HL-60/S4 (cell line): ENCODE results near the gene ZMYND8.
"Not testable (repeated sequence)": the region's sequence is repeated elsewhere in the genome, so short reads cannot be mapped to it uniquely, and the experiment has no call there.

Experiments
- in situ Hi-C: fragments of 300-500 bp; cut with MboI; formaldehyde crosslinking; loops from 2 replicates; pipeline ENCODE4 v1.14.3; 2022; ENCODE audit warnings: low sequenced_read_pairs

Gene ZMYND8

GRCh38 chr20:47373206-47373733, 16.8 kb upstream of the ZMYND8 start:
- in situ Hi-C loops: no loop called here

GRCh38 chr20:47370850-47371782, 14.6 kb upstream of the ZMYND8 start:
- in situ Hi-C loops: no loop called here

GRCh38 chr20:47370214-47370613, 13.7 kb upstream of the ZMYND8 start:
- in situ Hi-C loops: no loop called here

- in situ Hi-C loops: no loop called here
Observed at GRCh38 chr20:47368301-47368700, 11.8 kb upstream of the ZMYND8 start.

- in situ Hi-C loops: not testable (repeated sequence)
Observed at GRCh38 chr20:47366301-47366700, 9.8 kb upstream of the ZMYND8 start.

GRCh38 chr20:47365023-47365764, 8.7 kb upstream of the ZMYND8 start:
- in situ Hi-C loops: no loop called here

GRCh38 chr20:47362361-47363219, 6.1 kb upstream of the ZMYND8 start:
- in situ Hi-C loops: no loop called here

GRCh38 chr20:47361057-47361915, 4.8 kb upstream of the ZMYND8 start:
- in situ Hi-C loops: no loop called here

GRCh38 chr20:47360297-47361056, 4.0 kb upstream of the ZMYND8 start:
- in situ Hi-C loops: no loop called here

GRCh38 chr20:47359530-47360296, 3.2 kb upstream of the ZMYND8 start:
- in situ Hi-C loops: no loop called here

- in situ Hi-C loops: no loop called here
Observed at GRCh38 chr20:47358672-47359529, 2.4 kb upstream of the ZMYND8 start.

- in situ Hi-C loops: no loop called here
Observed at GRCh38 chr20:47358039-47358671, 1.7 kb upstream of the ZMYND8 start.

- in situ Hi-C loops: no loop called here
Observed at GRCh38 chr20:47357296-47358038, 968 bp upstream of the ZMYND8 start.

- in situ Hi-C loops: no loop called here
Observed at GRCh38 chr20:47356220-47356525, 326 bp downstream of the ZMYND8 start.

- in situ Hi-C loops: no loop called here
Observed at GRCh38 chr20:47355489-47356219, 845 bp downstream of the ZMYND8 start.
